ENCODE data around the gene OLFM3.

The OLFM3 gene

GRCh38 chr1:101835988-101836387, 160.7 kb downstream of the OLFM3 start:
- in situ Hi-C loops (cut with MboI; ENCODE audit: low pct_unique_long_range_greater_than_20kb, low sequenced_read_pairs, unreplicated experiment): no loop called here
- TF ChIP-seq CTCF (IDR thresholded peaks at IDR 0.05; ENCODE audit: extremely low read depth, insufficient read depth, missing control alignments): no peak
- DNase-seq (ENCODE audit: low spot score): no peak

- no peak for TF ChIP-seq CTCF (IDR thresholded peaks at IDR 0.05; ENCODE audit: extremely low read depth, insufficient read depth, missing control alignments)
- DNase-seq (ENCODE audit: low spot score): no peak
- in situ Hi-C loops (cut with MboI; ENCODE audit: low pct_unique_long_range_greater_than_20kb, low sequenced_read_pairs, unreplicated experiment): no loop called here
These were observed 163.4 kb downstream of the OLFM3 start for GRCh38 chr1:101833312-101833711.

DNA sequence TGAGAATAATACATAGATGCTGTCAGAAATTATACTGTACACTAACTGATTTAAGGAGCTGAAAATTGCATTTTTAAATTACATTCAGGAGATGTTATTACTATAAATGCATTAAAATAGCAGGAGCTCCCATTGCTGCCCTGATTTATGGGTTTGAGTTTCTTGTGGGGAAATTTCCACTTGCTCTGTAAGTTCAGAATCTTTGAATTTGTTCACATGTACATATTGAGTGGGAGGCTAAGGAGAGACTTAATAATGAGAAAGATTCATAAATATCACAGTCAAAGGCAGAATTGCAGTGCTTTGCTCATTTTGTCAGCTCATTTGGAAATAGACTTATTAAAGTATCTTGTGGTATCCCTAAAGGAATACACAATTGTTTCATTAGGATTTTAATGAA, 170.3 kb downstream of the OLFM3 start:
- DNase-seq (ENCODE audit: low spot score): no peak
- in situ Hi-C loops (cut with MboI; ENCODE audit: low pct_unique_long_range_greater_than_20kb, low sequenced_read_pairs, unreplicated experiment): no loop called here
- TF ChIP-seq CTCF (IDR thresholded peaks at IDR 0.05; ENCODE audit: extremely low read depth, insufficient read depth, missing control alignments): no peak

- in situ Hi-C loops (cut with MboI; ENCODE audit: low pct_unique_long_range_greater_than_20kb, low sequenced_read_pairs, unreplicated experiment): no loop called here
- TF ChIP-seq CTCF (IDR thresholded peaks at IDR 0.05; ENCODE audit: extremely low read depth, insufficient read depth, missing control alignments): peak; percentile 44
- DNase-seq (ENCODE audit: low spot score): no peak
These were observed 176.7 kb downstream of the OLFM3 start for GRCh38 chr1:101820071-101820470.

- no peak for DNase-seq (ENCODE audit: low spot score)
- in situ Hi-C loops (cut with MboI; ENCODE audit: low pct_unique_long_range_greater_than_20kb, low sequenced_read_pairs, unreplicated experiment): no loop called here
- TF ChIP-seq CTCF (IDR thresholded peaks at IDR 0.05; ENCODE audit: extremely low read depth, insufficient read depth, missing control alignments): no peak
These were observed 180.5 kb downstream of the OLFM3 start for GRCh38 chr1:101816262-101816661.

DNA sequence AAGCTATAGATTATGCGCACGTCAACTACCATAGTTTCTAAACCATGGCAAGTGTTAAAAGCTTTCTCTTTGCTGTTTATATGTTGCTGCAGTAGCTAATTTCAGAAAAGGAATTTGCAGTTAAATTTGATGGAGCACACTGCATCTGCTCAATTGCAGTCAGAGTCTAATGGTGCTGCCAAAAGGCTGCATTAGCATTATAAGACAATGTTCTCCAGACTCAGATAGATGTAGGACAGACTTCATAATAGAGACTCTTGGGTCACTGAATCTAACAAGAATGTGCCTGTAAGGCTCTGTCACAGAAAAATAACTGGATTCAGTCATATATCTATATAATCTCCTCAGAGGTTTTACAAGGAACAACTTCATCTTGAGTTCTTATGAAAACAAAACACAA, 198.3 kb downstream of the OLFM3 start:
- no peak for TF ChIP-seq CTCF (IDR thresholded peaks at IDR 0.05; ENCODE audit: extremely low read depth, insufficient read depth, missing control alignments)

DNA sequence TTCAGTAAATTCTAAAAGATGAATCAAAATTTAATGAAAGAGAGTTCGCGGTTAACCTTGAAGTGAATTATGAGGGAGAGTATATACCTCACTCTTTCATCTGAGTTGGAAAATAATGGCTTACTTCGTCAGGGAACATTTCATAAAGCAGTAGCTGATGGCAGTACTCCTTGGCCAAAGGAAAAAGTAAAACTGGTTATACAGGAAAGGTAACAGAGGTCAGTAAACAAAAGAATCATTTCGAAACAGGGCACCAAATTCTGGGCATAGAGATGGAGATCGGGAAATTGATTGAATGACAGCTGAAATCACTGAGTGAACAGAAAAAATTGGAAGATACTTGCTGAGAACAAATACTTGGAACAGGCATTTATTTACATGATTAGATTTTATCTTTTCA, 199.0 kb downstream of the OLFM3 start:
- in situ Hi-C loops (cut with MboI; ENCODE audit: low pct_unique_long_range_greater_than_20kb, low sequenced_read_pairs, unreplicated experiment): no loop called here
- no peak for TF ChIP-seq CTCF (IDR thresholded peaks at IDR 0.05; ENCODE audit: extremely low read depth, insufficient read depth, missing control alignments)
- no peak for DNase-seq (ENCODE audit: low spot score)

More for the DNA sequence above, 198.3 kb downstream of the OLFM3 start:
- in situ Hi-C loops (cut with MboI; ENCODE audit: low pct_unique_long_range_greater_than_20kb, low sequenced_read_pairs, unreplicated experiment): no loop called here
- DNase-seq (ENCODE audit: low spot score): no peak
